OCI-LY3 (cell line): ENCODE measurements around the gene SOD3.

Source experiments
- EZH2phosphoT487 ChIP-seq: fragments of 200-600 bp; shearing (Covaris generic); IDR thresholded peaks from 2 replicates; pipeline ENCODE4 v1.6.1; 2018; ENCODE audit warnings: antibody characterized with exemption, mixed run types, low read depth
- TF ChIP-seq, protein P1 (sequence below): fragments of 200-600, 300-600 bp; sonication (generic); IDR thresholded peaks from 2 replicates; pipeline ENCODE4 v1.5.1; 2014; ENCODE audit warnings: antibody characterized with exemption, low read length, low read depth

DNA sequence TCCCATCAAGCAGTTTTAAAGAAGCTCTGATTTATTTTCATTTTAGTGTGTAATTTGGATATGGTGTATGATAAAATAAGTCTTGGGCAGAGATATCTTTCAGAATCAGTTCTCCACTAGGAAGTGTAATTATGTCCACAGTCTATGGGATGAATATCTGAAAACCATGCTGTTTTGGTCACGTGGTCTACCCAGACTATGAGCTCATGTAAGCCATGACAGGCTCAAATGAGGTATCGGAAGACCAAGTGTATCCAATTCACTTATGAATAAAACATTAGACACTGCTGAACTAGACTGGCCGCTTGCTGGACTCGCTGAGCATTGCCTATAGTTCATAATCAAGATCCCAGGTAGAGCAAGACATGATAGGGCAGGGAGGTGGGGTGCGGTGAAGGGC lies 50.5 kb downstream of the SOD3 start:
- TF ChIP-seq, protein P1, sequence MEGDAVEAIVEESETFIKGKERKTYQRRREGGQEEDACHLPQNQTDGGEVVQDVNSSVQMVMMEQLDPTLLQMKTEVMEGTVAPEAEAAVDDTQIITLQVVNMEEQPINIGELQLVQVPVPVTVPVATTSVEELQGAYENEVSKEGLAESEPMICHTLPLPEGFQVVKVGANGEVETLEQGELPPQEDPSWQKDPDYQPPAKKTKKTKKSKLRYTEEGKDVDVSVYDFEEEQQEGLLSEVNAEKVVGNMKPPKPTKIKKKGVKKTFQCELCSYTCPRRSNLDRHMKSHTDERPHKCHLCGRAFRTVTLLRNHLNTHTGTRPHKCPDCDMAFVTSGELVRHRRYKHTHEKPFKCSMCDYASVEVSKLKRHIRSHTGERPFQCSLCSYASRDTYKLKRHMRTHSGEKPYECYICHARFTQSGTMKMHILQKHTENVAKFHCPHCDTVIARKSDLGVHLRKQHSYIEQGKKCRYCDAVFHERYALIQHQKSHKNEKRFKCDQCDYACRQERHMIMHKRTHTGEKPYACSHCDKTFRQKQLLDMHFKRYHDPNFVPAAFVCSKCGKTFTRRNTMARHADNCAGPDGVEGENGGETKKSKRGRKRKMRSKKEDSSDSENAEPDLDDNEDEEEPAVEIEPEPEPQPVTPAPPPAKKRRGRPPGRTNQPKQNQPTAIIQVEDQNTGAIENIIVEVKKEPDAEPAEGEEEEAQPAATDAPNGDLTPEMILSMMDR: no peak
- TF ChIP-seq EZH2phosphoT487: no peak
